Large intestine (tissue), 3 donors: Measurements from ENCODE around the gene MBNL2. TPM values are rescaled to one million over a fixed set of nuclear protein-coding genes. Genes with fewer than 3 reads are reported as not detected.

ENCODE experiments used
- DNase-seq, 2 donors: peaks; one replicate each; pipeline versions ENCODE4 v3.0.0 to v3.0.0-alpha.2; 2013
- H3K27ac ChIP-seq: one replicate; pipeline ENCODE4 v1.5.1; 2013; ENCODE audit warnings: low read length
- H3K27me3 ChIP-seq: 2 replicates; pipeline ENCODE4 v1.6.1; 2013; ENCODE audit warnings: low read length; ENCODE audit not compliant: control insufficient read depth, insufficient read depth
- H3K36me3 ChIP-seq: 2 replicates; pipeline ENCODE4 v1.6.1; 2013; ENCODE audit warnings: low read length; ENCODE audit not compliant: control insufficient read depth, insufficient read depth
- H3K4me1 ChIP-seq: one replicate; pipeline ENCODE4 v1.6.1; 2013; ENCODE audit warnings: low read length; ENCODE audit not compliant: control insufficient read depth, insufficient read depth
- H3K4me3 ChIP-seq: one replicate; pipeline ENCODE4 v1.5.1; 2013; ENCODE audit warnings: low read length
- H3K9me3 ChIP-seq: one replicate; pipeline ENCODE4 v1.6.1; 2013; ENCODE audit warnings: mild to moderate bottlenecking, low read depth, low read length, moderate library complexity; ENCODE audit not compliant: control insufficient read depth
- polyA plus RNA-seq: library from polyadenylated mRNA; unstranded; fragments of 120-200 nt; gene quantifications from one replicate; pipeline ENCODE4 v1.2.1, GENCODE V29; 2013

MBNL2 gene
- polyA plus RNA-seq, 1 donor: 38.6 TPM

- H3K4me3 ChIP-seq: no peak overlapping the region
- peaks cover 3% of the 10 kb centered on the region for H3K36me3 ChIP-seq
- no peaks in the 10 kb centered on the region for H3K27me3 ChIP-seq
- no peak overlapping the region for H3K27ac ChIP-seq
- no peak for DNase-seq
- H3K4me1 ChIP-seq: no peaks in the 10 kb centered on the region
- no peaks in the 10 kb centered on the region for H3K9me3 ChIP-seq
These were observed 219.2 kb downstream of the MBNL2 start for GRCh38 chr13:97441368-97441767.

Other genes starting within 250 kb of the MBNL2 start
- 0.88 TPM for gene OXGR1, start 227.9 kb upstream of the MBNL2 start, polyA plus RNA-seq
- 19.5 TPM for gene RAP2A, start 211.8 kb downstream of the MBNL2 start, polyA plus RNA-seq